ENCODE results near the gene BEST3.

BEST3 gene

DNA sequence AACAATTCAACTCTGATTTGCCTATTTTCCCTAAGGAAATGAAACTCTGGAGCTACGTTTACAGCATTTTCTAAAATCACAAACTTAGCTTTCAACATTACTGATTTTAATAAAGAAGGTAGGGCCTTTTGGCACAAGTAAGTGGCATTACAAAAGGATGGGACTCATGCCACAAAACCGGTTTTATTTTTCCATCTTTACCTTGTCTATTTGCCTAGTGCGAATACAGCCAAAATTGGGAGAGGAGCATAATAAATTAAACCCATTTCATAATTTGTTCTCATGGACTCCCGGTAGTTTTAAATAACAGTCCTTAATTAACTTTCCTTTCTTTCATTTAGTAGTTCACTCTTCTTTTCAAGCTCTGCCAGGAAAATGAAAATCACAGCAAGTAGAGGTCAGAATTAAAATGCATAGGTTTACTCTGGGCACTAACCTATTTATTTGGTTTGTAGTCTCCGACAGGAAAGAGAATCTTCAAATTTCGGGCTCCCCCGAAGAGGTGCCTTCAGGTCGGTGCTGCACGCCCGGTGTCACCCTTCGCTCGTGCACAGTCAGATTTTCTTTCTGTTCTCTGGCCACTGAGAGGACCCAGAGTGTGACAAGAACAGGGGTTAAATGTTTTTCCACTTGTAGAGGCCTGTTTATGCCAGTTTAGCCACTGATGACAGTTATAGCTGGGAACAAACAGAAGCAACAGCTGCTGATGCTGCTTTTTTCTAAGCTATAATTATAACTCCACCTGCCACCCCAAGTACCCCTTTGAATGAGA is at the start of gene BEST3:
BEST3 (minus strand) TSS at position 535 of the 772 bp plus-strand sequence. CDS start 1,505 bp downstream, outside the sequence.
- TF ChIP-seq, protein P1, sequence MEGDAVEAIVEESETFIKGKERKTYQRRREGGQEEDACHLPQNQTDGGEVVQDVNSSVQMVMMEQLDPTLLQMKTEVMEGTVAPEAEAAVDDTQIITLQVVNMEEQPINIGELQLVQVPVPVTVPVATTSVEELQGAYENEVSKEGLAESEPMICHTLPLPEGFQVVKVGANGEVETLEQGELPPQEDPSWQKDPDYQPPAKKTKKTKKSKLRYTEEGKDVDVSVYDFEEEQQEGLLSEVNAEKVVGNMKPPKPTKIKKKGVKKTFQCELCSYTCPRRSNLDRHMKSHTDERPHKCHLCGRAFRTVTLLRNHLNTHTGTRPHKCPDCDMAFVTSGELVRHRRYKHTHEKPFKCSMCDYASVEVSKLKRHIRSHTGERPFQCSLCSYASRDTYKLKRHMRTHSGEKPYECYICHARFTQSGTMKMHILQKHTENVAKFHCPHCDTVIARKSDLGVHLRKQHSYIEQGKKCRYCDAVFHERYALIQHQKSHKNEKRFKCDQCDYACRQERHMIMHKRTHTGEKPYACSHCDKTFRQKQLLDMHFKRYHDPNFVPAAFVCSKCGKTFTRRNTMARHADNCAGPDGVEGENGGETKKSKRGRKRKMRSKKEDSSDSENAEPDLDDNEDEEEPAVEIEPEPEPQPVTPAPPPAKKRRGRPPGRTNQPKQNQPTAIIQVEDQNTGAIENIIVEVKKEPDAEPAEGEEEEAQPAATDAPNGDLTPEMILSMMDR (conservative IDR thresholded peaks at IDR 0.05; ENCODE audit: low read length) = no peak
- H3K4me3 ChIP-seq (ENCODE audit: low read length) = no peak within 1 kb of the TSS
- no peak for DNase-seq (ENCODE audit: low read depth)

- DNase-seq (ENCODE audit: low read depth) = no peak
- no peak overlapping the region for H3K4me3 ChIP-seq (ENCODE audit: low read length)
- TF ChIP-seq, protein P1 (conservative IDR thresholded peaks at IDR 0.05; ENCODE audit: low read length) = no peak
Measured at GRCh38 chr12:69744109-69744508, 45.0 kb upstream of the BEST3 start.

DNA sequence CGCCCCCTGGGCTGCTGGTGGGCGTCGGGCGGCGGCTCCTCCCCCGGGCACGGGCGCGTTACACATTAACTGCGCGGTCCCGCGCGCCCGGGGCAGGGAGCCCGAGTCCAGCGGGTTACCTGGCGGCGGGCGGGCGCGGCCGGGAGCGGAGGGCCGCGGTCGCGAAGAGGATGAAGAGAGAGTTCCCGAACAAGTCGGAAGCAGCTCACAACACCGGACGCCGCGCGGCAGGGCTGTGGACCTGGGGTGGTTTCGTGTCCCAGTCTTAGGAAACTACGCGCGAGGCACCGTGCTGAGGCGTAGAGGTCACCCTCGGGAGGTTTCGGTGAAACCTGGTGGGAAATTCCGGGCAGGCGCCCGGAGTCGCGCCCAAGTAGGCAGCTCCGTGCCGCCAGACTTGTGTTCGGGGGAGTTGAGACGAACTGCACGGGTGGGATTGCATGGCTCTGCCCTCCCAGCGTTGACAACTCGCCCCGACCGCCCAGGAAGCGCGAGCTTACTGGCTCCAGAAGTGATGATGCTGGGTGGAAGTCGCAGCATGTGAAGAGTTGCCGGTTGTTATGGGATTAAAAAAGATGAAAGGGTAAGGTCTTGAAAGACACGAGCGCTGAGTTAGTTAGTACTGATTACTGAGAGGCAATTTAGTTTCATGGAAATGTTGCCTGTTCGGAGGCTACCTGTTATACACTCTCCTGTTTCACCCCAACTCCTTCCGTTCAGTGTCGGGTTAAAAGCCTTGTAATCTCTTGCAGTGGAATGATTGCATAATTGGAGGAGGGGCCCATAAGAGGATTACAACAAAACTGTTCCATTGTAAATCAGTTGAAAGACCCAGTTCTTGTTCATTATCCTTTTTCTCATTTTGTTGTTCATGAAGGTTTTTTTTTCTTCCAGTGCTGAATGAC is 40.4 kb upstream of the BEST3 start:
- DNase-seq (ENCODE audit: low read depth) = peak; percentile 8

DNA sequence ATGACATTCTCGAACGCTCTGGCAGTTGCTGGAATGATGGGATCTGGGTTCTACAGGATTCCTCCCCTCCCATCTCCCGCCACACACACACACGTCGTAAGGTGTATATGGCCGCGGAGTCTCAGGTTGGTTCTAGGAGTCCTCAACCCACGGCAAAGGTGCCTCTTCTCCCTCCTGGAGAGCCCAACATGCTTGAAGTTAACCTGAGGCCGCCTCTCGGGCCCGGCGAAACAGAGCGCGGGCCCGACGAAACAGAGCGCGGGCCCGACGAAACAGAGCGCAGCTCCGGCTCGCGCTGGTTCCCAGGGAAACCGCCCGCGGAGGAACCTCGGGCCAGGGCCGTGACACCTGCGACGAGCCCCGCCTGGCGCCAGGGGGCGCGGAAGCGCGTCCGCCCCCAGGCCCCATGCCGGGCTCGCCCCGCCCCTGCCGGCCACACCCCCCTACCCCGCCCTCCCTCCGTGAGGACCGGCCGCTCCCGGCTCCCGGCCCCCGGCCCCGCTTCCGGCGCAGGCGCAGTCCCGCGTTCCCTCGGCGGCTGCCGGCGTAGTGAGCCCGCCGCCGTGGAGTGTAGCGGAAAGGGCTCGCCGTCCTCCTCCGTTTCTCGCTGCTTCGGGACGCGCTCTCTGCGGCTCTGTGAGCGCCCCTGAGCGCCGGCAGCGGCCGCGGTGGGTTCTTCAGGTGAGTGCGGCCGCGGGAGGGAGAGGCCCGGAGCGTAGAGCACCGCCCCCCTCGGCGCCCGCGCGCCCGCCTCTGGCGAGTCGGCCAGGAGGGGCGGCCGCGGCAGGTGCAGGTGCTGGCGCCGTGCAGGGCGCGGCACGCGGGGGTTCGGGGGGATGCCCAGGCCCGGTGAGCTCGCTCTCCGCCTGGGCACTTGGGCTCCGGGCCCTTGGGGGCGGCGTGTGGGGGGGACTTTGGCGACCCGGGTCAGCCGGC is 39.5 kb upstream of the BEST3 start, which contains the start of gene RAB3IP:
RAB3IP (plus strand) TSS at position 510 of the 936 bp plus-strand sequence. CDS start 16,549 bp downstream, outside the sequence.
- TF ChIP-seq, protein P1 (conservative IDR thresholded peaks at IDR 0.05; ENCODE audit: low read length) = no peak; the same call in 1 of the 2 replicates
- peak; percentile 54 for DNase-seq (ENCODE audit: low read depth)

More for the DNA sequence above, 40.4 kb upstream of the BEST3 start:
- TF ChIP-seq, protein P1 (conservative IDR thresholded peaks at IDR 0.05; ENCODE audit: low read length) = no peak
- H3K4me3 ChIP-seq (ENCODE audit: low read length) = peak overlapping the region; percentile 63

GRCh38 chr12:69733638-69734037 is 34.5 kb upstream of the BEST3 start:
- DNase-seq (ENCODE audit: low read depth) = no peak
- H3K4me3 ChIP-seq (ENCODE audit: low read length) = no peak overlapping the region
- TF ChIP-seq, protein P1 (conservative IDR thresholded peaks at IDR 0.05; ENCODE audit: low read length) = no peak

More for the DNA sequence above, 39.5 kb upstream of the BEST3 start, which contains the start of gene RAB3IP:
- H3K4me3 ChIP-seq (ENCODE audit: low read length) = peak within 1 kb of the TSS; percentile 63

DNA sequence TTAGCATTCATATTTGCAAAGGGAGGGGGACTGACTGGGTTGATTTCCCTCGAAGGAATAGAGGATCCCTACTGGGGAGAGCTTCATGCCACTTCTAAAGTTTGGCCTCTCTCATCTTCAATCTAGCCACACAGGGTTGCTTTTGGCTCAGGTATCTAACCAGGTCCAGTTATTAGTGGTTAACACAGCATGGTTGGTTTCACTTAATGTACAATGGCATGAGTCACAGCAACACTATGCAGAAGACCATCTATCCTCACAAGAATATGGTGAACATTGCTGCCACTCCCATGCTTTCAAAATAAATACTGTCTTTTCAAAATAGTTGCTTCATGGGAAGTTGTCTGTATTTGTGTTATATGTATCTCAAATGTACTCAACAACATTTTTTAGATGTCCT is 33.0 kb upstream of the BEST3 start:
- H3K4me3 ChIP-seq (ENCODE audit: low read length) = no peak overlapping the region
- TF ChIP-seq, protein P1 (conservative IDR thresholded peaks at IDR 0.05; ENCODE audit: low read length) = no peak
- no peak for DNase-seq (ENCODE audit: low read depth)
